Astrocyte of the spinal cord (primary cell): ENCODE results near the gene DLGAP3.
"Not testable (repeated sequence)": the region's sequence is repeated elsewhere in the genome, so short reads cannot be mapped to it uniquely, and the experiment has no call there.

ENCODE experiments used
- DNase-seq: peaks from one replicate; pipeline ENCODE4 v3.0.0; 2011; ENCODE audit warnings: low read depth, low spot score
- H3K4me3 ChIP-seq: 2 replicates; pipeline ENCODE4 v1.5.1; 2011; ENCODE audit warnings: low read depth, mild to moderate bottlenecking, low read length, moderate library complexity
- in situ Hi-C: cut with HindIII; loops from 2 replicates; pipeline ENCODE4 v1.10.0; 2017; ENCODE audit warnings: low sequenced_read_pairs
- TF ChIP-seq, protein P1 (sequence below): IDR thresholded peaks from 2 replicates; pipeline ENCODE4 v1.5.1; 2012; ENCODE audit warnings: low read depth, mild to moderate bottlenecking, low read length, inconsistent platforms

DLGAP3 gene

GRCh38 chr1:34822202-34822601 is 107.2 kb downstream of the DLGAP3 start:
- no peak overlapping the region for H3K4me3 ChIP-seq
- in situ Hi-C loops: no loop called here
- TF ChIP-seq, protein P1, sequence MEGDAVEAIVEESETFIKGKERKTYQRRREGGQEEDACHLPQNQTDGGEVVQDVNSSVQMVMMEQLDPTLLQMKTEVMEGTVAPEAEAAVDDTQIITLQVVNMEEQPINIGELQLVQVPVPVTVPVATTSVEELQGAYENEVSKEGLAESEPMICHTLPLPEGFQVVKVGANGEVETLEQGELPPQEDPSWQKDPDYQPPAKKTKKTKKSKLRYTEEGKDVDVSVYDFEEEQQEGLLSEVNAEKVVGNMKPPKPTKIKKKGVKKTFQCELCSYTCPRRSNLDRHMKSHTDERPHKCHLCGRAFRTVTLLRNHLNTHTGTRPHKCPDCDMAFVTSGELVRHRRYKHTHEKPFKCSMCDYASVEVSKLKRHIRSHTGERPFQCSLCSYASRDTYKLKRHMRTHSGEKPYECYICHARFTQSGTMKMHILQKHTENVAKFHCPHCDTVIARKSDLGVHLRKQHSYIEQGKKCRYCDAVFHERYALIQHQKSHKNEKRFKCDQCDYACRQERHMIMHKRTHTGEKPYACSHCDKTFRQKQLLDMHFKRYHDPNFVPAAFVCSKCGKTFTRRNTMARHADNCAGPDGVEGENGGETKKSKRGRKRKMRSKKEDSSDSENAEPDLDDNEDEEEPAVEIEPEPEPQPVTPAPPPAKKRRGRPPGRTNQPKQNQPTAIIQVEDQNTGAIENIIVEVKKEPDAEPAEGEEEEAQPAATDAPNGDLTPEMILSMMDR: no peak
- no peak for DNase-seq

DNA sequence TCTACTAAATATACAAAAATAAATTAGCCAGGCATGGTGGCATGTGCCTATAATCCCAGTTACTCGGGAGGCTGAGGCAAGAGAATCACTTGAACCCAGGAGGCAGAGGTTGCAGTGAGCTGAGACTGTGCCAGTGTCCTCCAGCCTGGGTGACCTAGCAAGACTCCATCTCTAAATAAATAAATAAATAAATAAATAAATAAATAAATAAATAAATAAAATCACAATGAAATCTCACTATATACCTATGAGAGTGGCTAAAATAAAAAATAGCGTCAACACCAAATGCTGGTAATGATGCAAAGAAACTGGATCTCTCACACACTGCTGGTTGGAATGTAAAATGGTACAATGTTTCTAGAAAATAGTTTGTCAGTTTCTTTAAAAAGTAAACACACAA is 110.6 kb downstream of the DLGAP3 start:
- DNase-seq, in situ Hi-C loops, H3K4me3 ChIP-seq: not testable (repeated sequence)

DNA sequence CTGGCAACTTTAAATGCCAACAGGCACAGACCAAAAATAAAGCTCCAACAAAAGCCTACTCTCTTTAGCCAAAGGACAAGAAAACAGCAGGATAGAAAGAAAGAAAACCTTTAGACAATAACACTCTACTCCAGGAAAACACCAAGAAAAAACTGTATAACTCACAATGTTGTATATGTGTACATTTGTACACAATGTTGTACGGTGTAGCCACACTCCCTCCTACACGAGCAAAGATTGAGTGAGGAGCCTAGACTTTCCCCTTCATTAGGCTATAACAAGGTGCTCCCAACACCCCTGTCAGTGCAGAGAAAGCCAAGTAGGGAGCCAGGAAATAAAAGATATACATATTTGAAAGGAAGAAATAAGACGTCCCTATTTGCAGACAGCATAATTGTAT is 112.7 kb downstream of the DLGAP3 start:
- no peak for DNase-seq
- in situ Hi-C loops: no loop called here
- no peak overlapping the region for H3K4me3 ChIP-seq
- TF ChIP-seq, protein P1: no peak

- TF ChIP-seq, protein P1: no peak
- DNase-seq: no peak
- no peak overlapping the region for H3K4me3 ChIP-seq
- in situ Hi-C loops: no loop called here
These were observed 113.1 kb downstream of the DLGAP3 start for GRCh38 chr1:34816332-34816731.
